AG04449 (cell line): ENCODE results near the gene SPG7.
"Not testable (repeated sequence)": the region's sequence is repeated elsewhere in the genome, so short reads cannot be mapped to it uniquely, and the experiment has no call there.

Experiments used
- CTCF ChIA-PET: fragments of 350-600 bp; formaldehyde crosslinking; extraction: SDS; loops from one replicate; lab custom pipeline; 2021; ENCODE audit warnings: antibody characterized with exemption; lab: Yijun Ruan, JAX
- POLR2A ChIA-PET: fragments of 400-600, 350-600 bp; formaldehyde crosslinking; extraction: SDS; loops from one replicate; lab custom pipeline; 2020; ENCODE audit warnings: antibody characterized with exemption, inconsistent platforms; lab: Yijun Ruan, JAX
- DNase-seq: peaks from one replicate; pipeline ENCODE4 v3.0.0-alpha.2; 2010; ENCODE audit warnings: low read depth, low spot score
- H3K4me3 ChIP-seq: 2 replicates; pipeline ENCODE4 v1.5.1; 2011; ENCODE audit warnings: low read depth, mild to moderate bottlenecking, control low read depth, low read length
- TF ChIP-seq, protein P1 (sequence below): IDR thresholded peaks from one replicate; pipeline ENCODE4 v1.5.1; 2011; ENCODE audit warnings: mild to moderate bottlenecking, moderate library complexity, low read length, control low read depth, inconsistent platforms; ENCODE audit not compliant: insufficient read depth; ENCODE audit errors: missing control alignments

Gene SPG7

DNA sequence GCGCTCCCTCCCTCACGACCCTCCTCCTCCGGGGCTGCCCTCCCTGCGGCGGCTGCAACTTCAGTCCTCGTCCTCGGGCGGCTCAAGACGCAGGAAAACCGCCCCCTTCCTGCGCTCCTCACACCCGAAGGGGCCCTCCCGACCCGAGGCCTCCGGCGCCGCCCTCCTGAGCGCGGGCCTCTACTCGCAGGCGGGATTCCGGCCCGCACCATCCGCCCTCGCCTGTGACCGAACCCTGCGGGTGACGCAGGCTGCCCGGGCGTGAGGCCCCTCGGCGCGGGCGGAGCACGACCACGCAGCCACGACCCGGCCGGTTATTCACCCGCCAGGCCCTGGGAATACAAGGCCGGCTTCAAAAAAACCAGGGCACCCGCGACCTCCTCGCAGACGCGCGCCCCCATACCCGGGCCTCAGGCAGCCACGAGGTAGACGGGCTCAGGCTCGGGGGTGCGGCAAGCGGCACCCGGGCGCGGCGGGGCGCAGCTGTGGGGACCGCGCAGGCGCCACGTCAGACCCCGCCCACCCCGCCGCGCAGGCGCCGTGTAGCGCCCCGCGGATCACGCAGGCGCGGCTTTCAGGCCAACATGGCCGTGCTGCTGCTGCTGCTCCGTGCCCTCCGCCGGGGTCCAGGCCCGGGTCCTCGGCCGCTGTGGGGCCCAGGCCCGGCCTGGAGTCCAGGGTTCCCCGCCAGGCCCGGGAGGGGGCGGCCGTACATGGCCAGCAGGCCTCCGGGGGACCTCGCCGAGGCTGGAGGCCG, at the start of gene SPG7:
TSS of gene SPG7 (plus strand) at position 570 of the 757 bp plus-strand sequence. CDS start at position 585, 15 bp downstream.
- peak within 1 kb of the TSS; percentile 63 for H3K4me3 ChIP-seq
- POLR2A ChIA-PET = interaction anchor here (0.6 to 1.3 kb wide), 6 partner anchors 9 to 334 kb away, joined by 3 to 5 read pairs (median 4); partner anchors contain the start of gene ZNF778
- DNase-seq = no peak
- TF ChIP-seq, protein P1, sequence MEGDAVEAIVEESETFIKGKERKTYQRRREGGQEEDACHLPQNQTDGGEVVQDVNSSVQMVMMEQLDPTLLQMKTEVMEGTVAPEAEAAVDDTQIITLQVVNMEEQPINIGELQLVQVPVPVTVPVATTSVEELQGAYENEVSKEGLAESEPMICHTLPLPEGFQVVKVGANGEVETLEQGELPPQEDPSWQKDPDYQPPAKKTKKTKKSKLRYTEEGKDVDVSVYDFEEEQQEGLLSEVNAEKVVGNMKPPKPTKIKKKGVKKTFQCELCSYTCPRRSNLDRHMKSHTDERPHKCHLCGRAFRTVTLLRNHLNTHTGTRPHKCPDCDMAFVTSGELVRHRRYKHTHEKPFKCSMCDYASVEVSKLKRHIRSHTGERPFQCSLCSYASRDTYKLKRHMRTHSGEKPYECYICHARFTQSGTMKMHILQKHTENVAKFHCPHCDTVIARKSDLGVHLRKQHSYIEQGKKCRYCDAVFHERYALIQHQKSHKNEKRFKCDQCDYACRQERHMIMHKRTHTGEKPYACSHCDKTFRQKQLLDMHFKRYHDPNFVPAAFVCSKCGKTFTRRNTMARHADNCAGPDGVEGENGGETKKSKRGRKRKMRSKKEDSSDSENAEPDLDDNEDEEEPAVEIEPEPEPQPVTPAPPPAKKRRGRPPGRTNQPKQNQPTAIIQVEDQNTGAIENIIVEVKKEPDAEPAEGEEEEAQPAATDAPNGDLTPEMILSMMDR = no peak
- CTCF ChIA-PET = interaction anchor here (0.8 to 5.2 kb wide), 16 partner anchors 10 to 291 kb away, joined by 3 to 34 read pairs (median 4); partner anchors contain the start of gene ZNF778

GRCh38 chr16:89458551-89458950, 49.7 kb upstream of the SPG7 start:
- DNase-seq = no peak
- POLR2A ChIA-PET = no interaction called here
- CTCF ChIA-PET = interaction anchor here (1.2 to 1.6 kb wide), 3 partner anchors 9 to 16 kb away, joined by 3 to 6 read pairs (median 4); no protein-coding TSS in a partner anchor
- TF ChIP-seq, protein P1 = no peak
- H3K4me3 ChIP-seq = no peak overlapping the region

DNA sequence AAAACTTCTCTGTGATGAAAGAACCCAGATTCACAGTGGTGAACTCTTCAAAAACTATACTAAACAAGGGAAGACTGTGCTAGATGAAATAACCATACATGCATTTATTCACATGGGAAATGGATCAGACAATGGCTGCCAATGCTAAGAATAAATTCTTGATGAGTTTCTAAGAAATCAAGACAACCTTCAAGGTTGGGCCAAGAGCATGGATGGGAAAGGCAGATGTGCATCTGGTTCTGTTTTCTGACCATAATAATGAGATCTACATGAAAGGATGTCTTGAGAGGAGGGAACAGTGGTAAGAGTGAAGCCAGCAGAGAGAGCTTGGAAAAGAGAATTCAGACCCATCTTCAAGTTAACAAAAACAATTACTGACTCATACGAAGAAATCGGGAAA, 49.2 kb upstream of the SPG7 start:
- CTCF ChIA-PET = interaction anchor here (1.2 to 1.6 kb wide), 4 partner anchors 9 to 15 kb away, joined by 3 to 6 read pairs (median 4); no protein-coding TSS in a partner anchor
- H3K4me3 ChIP-seq = no peak overlapping the region
- TF ChIP-seq, protein P1 = no peak
- no peak for DNase-seq
- POLR2A ChIA-PET = no interaction called here

- CTCF ChIA-PET = interaction anchor here (1.0 to 1.5 kb wide), 2 partner anchors 8 to 172 kb away, joined by 3 to 4 read pairs; no protein-coding TSS in a partner anchor
- DNase-seq = no peak
- TF ChIP-seq, protein P1 = no peak
- no peak overlapping the region for H3K4me3 ChIP-seq
- POLR2A ChIA-PET = no interaction called here
Measured at GRCh38 chr16:89460556-89460955, 47.6 kb upstream of the SPG7 start.

- CTCF ChIA-PET, H3K4me3 ChIP-seq, DNase-seq, POLR2A ChIA-PET: not testable (repeated sequence)
Measured at GRCh38 chr16:89461890-89462289, 46.3 kb upstream of the SPG7 start.

DNA sequence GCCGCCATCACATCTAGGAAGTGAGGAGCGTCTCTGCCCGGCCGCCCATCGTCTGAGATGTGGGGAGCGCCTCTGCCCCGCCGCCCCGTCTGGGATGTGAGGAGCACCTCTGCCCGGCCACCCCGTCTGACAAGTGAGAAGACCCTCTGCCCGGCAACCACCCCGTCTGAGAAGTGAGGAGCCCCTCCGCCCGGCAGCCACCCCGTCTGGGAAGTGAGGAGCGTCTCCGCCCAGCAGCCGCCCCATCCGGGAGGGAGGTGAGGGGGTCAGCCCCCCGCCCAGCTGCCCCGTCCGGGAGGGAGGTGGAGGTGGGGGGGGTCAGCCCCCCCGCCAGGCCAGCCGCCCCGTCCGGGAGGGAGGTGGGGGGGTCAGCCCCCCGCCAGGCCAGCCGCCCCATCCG, 45.6 kb upstream of the SPG7 start:
- DNase-seq, H3K4me3 ChIP-seq, POLR2A ChIA-PET, CTCF ChIA-PET: not testable (repeated sequence)

DNA sequence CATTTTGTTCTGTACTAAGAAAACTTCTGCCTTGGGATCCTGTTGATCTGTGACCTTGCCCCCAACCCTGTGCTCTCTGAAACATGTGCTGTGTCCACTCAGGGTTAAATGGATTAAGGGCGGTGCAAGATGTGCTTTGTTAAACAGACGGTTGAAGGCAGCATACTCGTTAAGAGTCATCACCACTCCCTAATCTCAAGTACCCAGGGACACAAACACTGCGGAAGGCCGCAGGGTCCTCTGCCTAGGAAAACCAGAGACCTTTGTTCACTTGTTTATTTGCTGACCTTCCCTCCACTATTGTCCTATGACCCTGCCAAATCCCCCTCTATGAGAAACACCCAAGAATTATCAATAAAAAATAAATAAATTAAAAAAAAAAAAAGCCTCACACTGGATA, 44.9 kb upstream of the SPG7 start:
- H3K4me3 ChIP-seq, CTCF ChIA-PET, DNase-seq, POLR2A ChIA-PET: not testable (repeated sequence)

- TF ChIP-seq, protein P1 = no peak
- ChIA-PET CTCF (interaction anchor here (1.5 to 1.7 kb wide), 2 partner anchors 9 to 51 kb away, joined by 3 to 4 read pairs; no protein-coding TSS in a partner anchor), POLR2A (interaction anchor here (1.0 kb wide), 1 partner anchor 56 kb away, joined by 3 read pairs; no protein-coding TSS in a partner anchor)
- H3K4me3 ChIP-seq = no peak overlapping the region
- DNase-seq = no peak
Measured at GRCh38 chr16:89466920-89467319, 41.3 kb upstream of the SPG7 start.
